OCI-LY3 (cell line): Measurements from ENCODE around the gene ANLN.

ENCODE experiments used
- H2AFZ ChIP-seq: fragments of 200-600, 300-600 bp; shearing (Covaris generic); 2 replicates; pipeline ENCODE4 v1.6.0; 2014; ENCODE audit warnings: antibody characterized with exemption, low read depth, low read length
- H3K27ac ChIP-seq: fragments of 200-600, 300-600 bp; sonication (generic); 2 replicates; pipeline ENCODE4 v1.5.1; 2014; ENCODE audit warnings: mild to moderate bottlenecking, low read length, moderate library complexity, mixed read lengths
- H3K27me3 ChIP-seq: fragments of 200-600, 300-600 bp; sonication (generic); 2 replicates; pipeline ENCODE4 v1.6.1; 2014; ENCODE audit warnings: low read depth, low read length, mixed read lengths
- H3K36me3 ChIP-seq: fragments of 200-600, 300-600 bp; sonication (generic); replicated peaks from 2 replicates; pipeline ENCODE3; 2014; ENCODE audit warnings: low read depth, low read length, mixed read lengths
- H3K4me1 ChIP-seq: fragments of 300-600, 200-600 bp; sonication (generic); 2 replicates; pipeline ENCODE4 v1.6.1; 2014; ENCODE audit warnings: low read length, mixed read lengths
- H3K4me2 ChIP-seq: fragments of 200-600, 300-600 bp; sonication (generic); 2 replicates; pipeline ENCODE4 v1.6.1; 2014; ENCODE audit warnings: low read length, mixed read lengths
- H3K4me3 ChIP-seq: fragments of 300-600, 200-600 bp; sonication (generic); 2 replicates; pipeline ENCODE4 v1.5.1; 2014; ENCODE audit warnings: antibody characterized with exemption, mild to moderate bottlenecking, low read length, moderate library complexity
- H3K79me2 ChIP-seq: fragments of 300-600, 200-600 bp; shearing (Covaris generic); 2 replicates; pipeline ENCODE4 v1.6.1; 2014; ENCODE audit warnings: mild to moderate bottlenecking, low read length, mixed read lengths
- H3K9ac ChIP-seq: fragments of 300-600, 200-600 bp; shearing (Covaris generic); 2 replicates; pipeline ENCODE4 v1.6.0; 2014; ENCODE audit warnings: mild to moderate bottlenecking, low read length, moderate library complexity
- H3K9me3 ChIP-seq: fragments of 200-600, 300-600 bp; shearing (Covaris generic); 2 replicates; pipeline ENCODE4 v1.6.1; 2014; ENCODE audit warnings: low read length, mixed read lengths; ENCODE audit not compliant: insufficient read depth
- H4K20me1 ChIP-seq: fragments of 200-600, 300-600 bp; sonication (generic); 2 replicates; pipeline ENCODE4 v1.6.1; 2016; ENCODE audit warnings: low read length, mixed read lengths; ENCODE audit not compliant: insufficient read depth
- EZH2phosphoT487 ChIP-seq: fragments of 200-600 bp; shearing (Covaris generic); IDR thresholded peaks from 2 replicates; pipeline ENCODE4 v1.6.1; 2018; ENCODE audit warnings: antibody characterized with exemption, mixed run types, low read depth
- TF ChIP-seq, protein P1 (sequence below): fragments of 200-600, 300-600 bp; sonication (generic); IDR thresholded peaks from 2 replicates; pipeline ENCODE4 v1.5.1; 2014; ENCODE audit warnings: antibody characterized with exemption, low read length, low read depth

ANLN gene

DNA sequence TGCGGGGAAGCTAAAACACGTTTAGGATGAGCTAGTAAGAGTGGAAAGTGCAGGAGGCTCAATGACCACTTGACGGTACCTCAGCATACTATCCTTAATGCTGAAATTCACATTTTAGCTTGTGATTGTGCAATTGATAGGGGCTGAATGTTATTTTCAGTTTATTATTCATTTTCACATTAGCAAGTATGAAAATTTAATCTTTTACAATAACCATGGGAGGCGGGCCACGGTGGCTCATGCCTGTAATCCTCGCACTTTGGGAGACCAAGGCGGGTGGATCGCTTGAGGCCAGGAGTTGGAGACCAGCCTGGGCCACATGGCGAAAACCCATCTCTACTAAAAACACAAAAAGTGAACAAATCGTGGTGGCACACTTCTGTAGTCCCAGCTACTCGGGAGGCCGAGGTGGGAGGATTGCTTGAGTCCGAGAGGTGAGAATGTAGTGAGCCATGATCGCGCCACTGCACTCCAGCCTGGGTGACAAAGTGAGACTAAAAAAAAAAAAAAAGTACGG is 22.0 kb upstream of the ANLN start:
- H3K4me3 ChIP-seq: peak overlapping the region; percentile 84
- H3K9me3 ChIP-seq: no peaks in the 10 kb centered on the region
- no peaks in the 10 kb centered on the region for H4K20me1 ChIP-seq
- H3K4me1 ChIP-seq: peaks cover 4% of the 10 kb centered on the region; the same call in 1 of the 2 replicates
- H3K79me2 ChIP-seq: no peaks in the 10 kb centered on the region
- peak overlapping the region; percentile 88 for H2AFZ ChIP-seq
- no peaks in the 10 kb centered on the region for H3K36me3 ChIP-seq
- peaks cover 17% of the 10 kb centered on the region for H3K27me3 ChIP-seq
- H3K27ac ChIP-seq: no peak overlapping the region
- TF ChIP-seq, protein P1, sequence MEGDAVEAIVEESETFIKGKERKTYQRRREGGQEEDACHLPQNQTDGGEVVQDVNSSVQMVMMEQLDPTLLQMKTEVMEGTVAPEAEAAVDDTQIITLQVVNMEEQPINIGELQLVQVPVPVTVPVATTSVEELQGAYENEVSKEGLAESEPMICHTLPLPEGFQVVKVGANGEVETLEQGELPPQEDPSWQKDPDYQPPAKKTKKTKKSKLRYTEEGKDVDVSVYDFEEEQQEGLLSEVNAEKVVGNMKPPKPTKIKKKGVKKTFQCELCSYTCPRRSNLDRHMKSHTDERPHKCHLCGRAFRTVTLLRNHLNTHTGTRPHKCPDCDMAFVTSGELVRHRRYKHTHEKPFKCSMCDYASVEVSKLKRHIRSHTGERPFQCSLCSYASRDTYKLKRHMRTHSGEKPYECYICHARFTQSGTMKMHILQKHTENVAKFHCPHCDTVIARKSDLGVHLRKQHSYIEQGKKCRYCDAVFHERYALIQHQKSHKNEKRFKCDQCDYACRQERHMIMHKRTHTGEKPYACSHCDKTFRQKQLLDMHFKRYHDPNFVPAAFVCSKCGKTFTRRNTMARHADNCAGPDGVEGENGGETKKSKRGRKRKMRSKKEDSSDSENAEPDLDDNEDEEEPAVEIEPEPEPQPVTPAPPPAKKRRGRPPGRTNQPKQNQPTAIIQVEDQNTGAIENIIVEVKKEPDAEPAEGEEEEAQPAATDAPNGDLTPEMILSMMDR: no peak
- TF ChIP-seq EZH2phosphoT487: no peak
- H3K4me2 ChIP-seq: peak overlapping the region; percentile 65
- peak overlapping the region; percentile 47 for H3K9ac ChIP-seq

DNA sequence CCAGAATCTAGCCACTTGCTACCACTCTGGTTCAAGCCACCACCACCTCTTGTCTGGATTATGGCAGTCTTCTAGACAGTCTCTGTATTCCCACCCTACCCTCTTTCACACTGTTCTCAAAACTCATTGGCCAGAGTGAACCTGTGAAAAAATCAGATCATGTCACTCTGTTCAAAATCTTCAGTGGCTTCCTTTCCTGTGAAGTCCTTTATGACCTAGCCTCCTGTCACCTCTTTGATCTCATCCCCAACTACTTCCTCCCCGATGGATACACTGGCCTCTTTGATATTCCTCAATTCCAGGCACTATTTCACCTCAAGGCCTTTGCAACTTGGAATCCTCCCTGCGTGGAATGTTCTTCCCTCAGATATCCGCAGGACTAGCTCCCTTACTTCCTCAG is 21.2 kb upstream of the ANLN start:
- Histone ChIP-seq H3K4me3 (no peak overlapping the region), H3K27me3 (peaks cover 17% of the 10 kb centered on the region), H3K27ac (no peak overlapping the region)

DNA sequence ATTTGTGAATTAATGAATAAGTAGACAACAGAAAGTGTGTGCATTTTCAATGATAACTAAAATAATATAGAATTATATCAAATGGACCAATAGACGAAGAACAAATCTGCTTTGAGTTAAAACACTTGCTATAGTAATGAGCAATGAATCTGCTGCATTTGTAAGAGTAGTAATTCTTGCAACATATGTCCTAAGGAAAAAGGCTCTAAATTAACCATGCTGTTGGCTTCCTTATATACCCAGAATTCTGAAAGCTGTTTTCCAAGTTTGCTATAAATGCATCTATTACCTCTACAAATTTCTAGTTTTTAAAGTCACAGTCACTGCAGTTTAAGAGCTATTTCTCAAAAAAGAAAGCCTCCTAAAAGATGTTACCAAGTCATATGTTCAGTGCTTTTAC is 20.5 kb upstream of the ANLN start:
- no peak overlapping the region for H3K9ac ChIP-seq
- H3K27ac ChIP-seq: no peak overlapping the region
- no peaks in the 10 kb centered on the region for H3K36me3 ChIP-seq
- H3K79me2 ChIP-seq: no peaks in the 10 kb centered on the region
- H3K4me1 ChIP-seq: peaks cover 4% of the 10 kb centered on the region; the same call in 1 of the 2 replicates
- no peak overlapping the region for H3K4me2 ChIP-seq
- no peak overlapping the region for H3K4me3 ChIP-seq
- no peaks in the 10 kb centered on the region for H4K20me1 ChIP-seq
- no peaks in the 10 kb centered on the region for H3K9me3 ChIP-seq
- H2AFZ ChIP-seq: no peak overlapping the region
- peaks cover 17% of the 10 kb centered on the region for H3K27me3 ChIP-seq
- TF ChIP-seq EZH2phosphoT487: no peak
- TF ChIP-seq, protein P1: no peak

More for the DNA sequence above, 21.2 kb upstream of the ANLN start:
- Histone ChIP-seq H3K4me2 (no peak overlapping the region), H3K9me3 (no peaks in the 10 kb centered on the region), H3K36me3 (no peaks in the 10 kb centered on the region), H2AFZ (no peak overlapping the region), H3K9ac (no peak overlapping the region), H3K79me2 (no peaks in the 10 kb centered on the region), H4K20me1 (no peaks in the 10 kb centered on the region), H3K4me1 (peaks cover 4% of the 10 kb centered on the region; the same call in 1 of the 2 replicates)
- TF ChIP-seq, protein P1: no peak
- TF ChIP-seq EZH2phosphoT487: no peak

DNA sequence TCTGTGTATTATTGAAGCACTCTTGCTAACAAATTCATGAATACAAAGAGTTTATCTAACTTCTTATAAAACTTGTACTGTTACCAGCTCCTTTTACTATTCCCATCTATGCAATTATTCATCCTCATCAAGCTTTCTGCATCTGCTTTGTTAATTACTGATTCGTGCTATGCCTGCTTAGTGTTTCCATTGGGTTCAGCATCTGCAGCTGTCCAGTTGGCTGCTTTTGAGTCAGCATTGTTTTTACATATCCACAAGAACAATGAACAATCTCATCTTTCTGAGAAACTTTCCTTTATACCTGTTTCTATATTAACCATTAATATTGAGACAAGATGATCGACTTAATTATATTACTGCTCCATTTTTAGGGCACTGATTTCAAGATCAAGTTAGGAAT is 19.6 kb upstream of the ANLN start:
- H3K9ac ChIP-seq: no peak overlapping the region
- H3K4me3 ChIP-seq: no peak overlapping the region
- TF ChIP-seq, protein P1: no peak
- no peak for TF ChIP-seq EZH2phosphoT487
- no peak overlapping the region for H3K27ac ChIP-seq
- no peak overlapping the region for H3K4me2 ChIP-seq
- H4K20me1 ChIP-seq: no peaks in the 10 kb centered on the region
- no peak overlapping the region for H2AFZ ChIP-seq
- H3K79me2 ChIP-seq: no peaks in the 10 kb centered on the region
- H3K4me1 ChIP-seq: peaks cover 4% of the 10 kb centered on the region; the same call in 1 of the 2 replicates
- H3K36me3 ChIP-seq: no peaks in the 10 kb centered on the region
- peaks cover 17% of the 10 kb centered on the region for H3K27me3 ChIP-seq
- no peaks in the 10 kb centered on the region for H3K9me3 ChIP-seq
